GM21526 (cell line): ENCODE results near the gene COL27A1.

Experiments
- ATAC-seq: cut with Tn5 transposase; IDR thresholded peaks from one replicate; pipeline ENCODE4 v1.9.1; 2021; ENCODE audit warnings: moderate library complexity; ENCODE audit not compliant: unreplicated experiment, low FRiP score

Gene COL27A1

DNA sequence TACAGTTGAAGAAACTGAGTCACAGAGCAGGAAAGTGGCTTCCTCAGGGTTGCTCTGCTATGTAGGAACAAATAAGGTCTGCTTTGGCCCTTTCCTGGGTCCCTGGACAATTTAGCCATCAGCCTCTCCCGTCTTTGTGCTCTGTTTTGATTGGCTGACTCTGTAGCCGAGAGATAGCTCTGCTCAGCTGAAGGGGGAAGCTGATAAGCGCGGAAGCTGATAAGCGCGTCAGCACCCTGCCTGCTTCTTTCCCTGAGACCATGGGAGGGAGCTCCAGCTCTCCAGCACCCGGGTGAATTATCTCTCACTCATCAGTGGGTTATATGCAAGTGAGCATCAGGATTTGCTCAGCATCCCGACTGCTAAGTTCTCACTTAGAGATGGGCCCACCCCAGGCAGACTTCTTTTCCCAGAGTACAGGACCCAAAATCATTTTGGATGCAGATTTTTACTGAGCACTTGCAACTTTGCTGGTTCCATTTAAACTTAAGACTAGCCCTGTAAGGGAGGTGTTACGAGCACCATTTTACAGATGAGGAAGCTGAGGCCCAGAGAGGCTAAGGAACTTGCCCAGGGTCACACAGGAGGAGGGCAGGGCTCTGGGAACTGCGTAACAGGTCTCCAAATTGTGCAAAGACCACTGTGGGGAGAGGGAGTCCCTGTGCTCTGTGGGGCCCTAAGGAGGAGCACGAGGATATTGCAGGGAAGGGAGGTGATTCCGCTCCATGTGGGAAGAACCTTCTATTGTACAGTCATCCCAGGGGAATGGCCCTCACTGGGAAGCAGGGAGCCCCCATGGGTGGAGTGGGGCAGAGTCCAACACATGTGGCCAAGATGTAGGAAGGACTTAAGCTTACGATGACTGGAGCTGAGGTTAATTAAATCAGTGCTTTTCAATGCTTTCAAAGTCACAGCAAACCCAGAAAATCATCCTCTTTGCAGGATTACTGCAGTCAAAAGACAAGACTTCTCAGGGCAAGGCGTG is 83.8 kb downstream of the COL27A1 start:
- ATAC-seq = no peak

DNA sequence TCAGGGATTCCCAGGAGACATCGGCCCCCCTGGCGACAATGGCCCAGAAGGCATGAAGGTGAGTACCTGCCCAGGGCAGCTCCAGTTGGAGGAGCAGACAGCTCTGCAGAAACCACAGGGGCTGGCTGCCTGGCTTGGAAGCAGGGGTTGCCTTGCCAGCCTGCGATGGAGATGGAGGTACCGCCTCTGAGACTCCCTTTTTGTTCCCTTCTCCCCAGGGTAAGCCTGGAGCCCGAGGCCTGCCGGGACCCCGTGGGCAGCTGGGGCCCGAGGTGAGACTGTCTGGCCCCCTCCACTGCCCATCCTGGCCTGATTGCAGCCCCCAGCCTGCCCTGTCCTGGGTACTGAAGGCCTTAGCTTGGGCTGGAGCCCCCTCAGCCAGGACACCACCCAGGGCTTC is 84.9 kb downstream of the COL27A1 start:
- no peak for ATAC-seq

DNA sequence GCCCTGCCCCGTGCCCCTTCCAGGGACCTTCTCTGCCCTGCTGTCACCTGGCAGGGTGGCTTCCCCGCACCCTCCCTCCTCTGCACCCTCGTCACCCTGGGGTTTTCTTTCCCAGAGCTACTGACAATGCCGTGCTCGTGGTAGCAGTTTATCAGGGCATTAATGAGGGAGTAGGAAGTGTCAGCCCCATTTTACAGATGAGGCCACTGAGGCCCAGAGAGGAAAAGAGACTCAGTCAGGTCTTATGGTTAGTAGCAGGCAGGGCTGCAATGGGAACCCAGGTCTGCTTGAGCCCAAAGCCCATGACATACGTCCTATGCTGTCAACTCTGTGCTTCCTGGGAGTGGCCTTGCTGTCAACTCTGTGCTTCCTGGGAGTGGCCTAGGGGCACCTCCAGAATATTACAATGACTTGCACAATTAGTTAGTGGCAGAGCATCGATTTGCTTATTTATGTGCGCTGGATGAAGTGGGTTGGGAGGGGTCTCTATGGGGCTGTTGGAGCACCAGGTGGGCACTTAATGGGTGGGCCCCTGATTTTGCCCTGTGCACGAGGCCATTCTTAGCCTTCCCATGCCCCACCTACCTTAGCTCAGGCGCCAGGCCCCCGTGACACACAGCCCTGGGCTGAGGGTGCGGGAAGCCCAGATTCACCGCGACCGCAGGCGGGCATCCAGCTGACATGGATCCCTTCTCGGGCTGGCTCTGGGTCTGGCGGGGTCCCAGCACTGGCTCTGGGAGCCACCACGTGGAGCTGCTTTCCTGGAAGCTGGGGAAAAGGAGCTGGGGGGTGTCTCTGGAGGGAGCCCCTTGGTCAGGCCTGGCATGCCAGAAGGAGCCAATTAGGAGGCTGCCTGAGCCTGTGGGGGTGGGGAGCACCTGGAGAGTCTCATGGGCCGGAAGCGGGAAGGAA is 85.6 kb downstream of the COL27A1 start:
- ATAC-seq = no peak

DNA sequence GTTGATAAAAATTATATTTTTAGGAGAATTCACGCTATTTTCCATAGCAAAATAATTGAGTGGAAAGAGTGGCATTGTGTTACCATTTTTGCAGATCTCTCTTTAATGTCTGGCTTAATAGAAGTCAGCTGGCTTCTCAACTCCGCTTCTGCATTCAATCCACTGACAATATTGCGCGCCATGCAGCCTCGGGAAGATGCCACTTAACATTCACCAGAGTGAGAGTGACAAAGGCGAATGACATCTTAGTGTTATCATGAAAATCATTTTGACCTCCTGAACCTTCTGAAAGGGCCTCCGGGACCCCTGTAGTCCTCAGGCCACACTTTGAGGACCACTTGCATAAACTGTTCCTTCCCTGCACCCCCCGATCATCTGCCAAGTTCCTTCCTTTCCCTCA is 87.5 kb downstream of the COL27A1 start:
- no peak for ATAC-seq

DNA sequence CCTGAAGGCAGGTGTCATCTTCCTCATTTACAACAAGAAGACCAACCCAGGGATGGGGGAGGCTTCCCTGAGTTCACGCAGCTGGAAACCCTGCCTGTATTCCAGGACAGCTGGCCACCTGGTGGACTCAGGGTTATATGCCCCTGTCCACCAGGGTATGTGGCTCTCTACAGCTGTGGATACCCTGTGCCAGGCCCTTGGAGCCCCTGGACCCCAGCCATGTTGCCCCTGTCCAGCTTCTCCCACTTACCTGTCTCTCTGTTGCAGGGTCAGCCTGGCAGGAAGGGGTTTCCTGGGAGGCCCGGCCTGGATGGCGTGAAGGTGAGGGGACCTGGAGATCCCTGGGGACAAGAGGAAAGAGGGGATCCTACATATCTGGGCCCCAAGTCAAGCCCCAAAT is 87.9 kb downstream of the COL27A1 start:
- no peak for ATAC-seq

DNA sequence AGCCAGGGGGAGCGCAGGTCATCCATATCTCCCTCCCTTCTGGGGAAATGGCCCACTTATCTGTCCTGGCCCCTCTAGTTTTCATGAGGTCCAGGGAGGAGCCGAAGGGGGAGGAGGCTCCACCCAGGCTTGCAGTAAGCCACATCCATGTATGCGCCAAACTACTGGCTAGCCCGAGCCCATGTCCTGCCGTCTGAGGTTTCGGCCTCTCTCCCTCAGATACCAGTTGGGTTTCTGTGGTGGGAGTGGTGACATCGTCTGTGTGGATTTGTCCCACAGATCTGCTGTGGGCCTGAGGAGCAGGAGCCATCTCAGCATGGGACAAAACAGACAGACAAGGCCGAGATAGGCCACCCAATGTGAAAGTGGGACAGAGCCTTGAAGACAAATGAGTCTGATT is 89.2 kb downstream of the COL27A1 start:
- no peak for ATAC-seq

DNA sequence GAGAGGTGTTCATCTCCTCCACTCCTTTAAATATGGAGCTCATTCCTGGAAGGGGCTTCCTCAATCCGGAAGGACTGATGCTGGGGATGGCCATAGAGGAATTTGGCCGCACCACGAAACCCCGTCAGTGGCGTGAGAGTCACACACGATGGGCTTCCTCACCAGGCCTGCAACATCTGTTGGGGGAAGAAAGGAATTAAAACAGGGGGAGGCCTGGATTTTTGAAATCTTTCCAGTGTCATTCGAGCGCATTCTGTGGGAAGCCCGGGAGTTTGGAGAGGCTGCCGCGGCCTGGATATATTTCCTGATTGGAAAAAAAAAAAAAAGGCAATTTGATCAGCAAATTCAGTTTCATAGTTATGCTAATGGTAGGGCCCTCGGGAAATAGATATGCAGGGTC is 91.2 kb downstream of the COL27A1 start:
- no peak for ATAC-seq

DNA sequence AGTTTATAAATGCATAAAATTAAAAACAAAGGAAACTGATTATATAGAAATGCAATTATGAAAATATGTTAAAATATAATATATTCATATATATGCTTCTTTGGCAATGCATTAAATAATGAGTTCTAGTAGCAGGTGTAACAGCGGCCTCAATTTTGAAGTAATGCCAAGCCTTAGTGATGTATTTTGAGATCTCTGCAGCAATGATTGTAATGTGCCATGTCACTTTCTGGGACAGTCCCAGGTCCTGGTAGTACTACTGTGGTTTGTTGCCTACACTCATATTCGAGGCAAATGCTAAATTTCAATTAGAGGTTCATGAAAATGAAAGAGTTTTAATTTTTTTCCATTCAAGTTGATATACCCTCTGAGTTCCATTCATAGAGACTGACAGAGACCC is 91.7 kb downstream of the COL27A1 start:
- ATAC-seq = no peak

DNA sequence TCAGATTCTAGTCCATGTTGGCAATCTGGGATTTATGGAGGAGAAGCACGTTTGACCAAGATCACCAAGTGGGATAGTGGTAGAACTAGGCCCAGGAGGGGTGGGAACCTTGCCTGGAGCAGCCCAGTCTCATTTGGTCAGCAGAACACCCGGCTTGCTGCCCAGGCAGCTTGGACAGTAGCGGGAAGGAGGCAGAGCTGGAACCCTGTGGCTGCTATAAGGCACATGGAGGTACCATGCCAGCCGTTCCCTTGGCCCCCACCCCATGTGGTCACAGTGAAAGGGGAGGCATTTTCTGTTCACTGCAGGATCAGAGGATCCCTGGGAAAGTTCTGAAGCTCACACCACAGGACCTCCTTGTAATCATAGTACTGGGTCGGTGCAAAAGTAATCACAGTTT is 92.2 kb downstream of the COL27A1 start:
- ATAC-seq = no peak

DNA sequence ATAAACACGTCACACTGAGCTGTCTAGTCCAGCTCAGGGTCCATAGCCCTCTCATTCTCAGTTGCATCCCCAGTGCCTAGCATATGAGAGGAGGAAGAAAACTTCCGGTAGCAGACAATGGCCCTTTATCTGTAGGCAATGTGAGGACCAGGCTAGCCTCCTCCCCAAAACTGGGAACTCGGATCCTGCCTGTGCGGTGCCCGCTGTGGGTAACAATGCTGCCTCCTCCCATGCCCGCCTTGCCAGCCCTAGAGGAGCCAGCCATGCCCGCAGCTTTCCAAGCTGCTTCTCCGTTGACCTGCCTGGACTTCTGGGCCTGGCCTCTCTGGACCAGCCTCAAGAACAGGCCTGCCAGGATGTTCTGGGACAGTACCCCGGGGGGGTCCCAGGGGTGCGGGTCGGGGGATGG is 93.0 kb downstream of the COL27A1 start:
- ATAC-seq = no peak

DNA sequence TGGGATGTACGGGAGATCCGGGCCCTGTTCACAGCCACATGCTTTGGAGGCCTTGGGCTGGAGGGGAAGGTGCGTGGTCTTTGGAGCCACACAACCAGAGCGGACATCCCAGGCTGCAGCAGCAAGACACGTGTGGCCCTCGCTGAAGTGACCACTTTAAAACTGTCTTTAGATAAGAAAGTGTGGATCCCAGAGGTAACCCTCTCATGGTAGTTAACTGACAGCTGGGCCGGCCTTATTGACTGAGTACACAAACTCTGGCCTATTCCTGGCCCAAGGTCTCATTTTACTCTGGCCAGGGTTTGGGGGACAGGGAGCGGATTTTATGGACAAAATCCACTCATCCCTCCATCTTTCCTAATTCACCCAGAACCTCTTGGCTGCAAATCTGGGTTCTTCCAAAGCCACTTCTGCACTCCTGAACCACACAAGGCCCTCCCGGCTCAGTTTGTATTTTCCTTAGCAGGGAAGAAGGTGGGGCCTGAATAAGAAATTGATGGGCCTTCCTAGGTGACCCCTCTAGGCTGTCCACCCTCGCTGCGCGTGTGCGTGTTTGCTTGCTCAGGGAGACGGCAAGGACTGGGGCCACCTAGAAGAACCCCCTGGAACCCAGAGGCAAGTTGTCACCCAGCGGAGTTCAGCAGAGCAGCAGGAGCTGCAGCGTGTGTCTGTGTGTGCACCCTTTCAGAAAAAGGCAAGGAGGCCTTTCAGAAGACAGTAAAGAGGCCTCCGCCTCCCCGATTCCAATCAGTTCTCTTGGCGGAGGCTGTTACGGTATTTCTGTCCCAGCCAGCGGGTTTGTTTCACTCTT is 94.3 kb downstream of the COL27A1 start:
- ATAC-seq = no peak

DNA sequence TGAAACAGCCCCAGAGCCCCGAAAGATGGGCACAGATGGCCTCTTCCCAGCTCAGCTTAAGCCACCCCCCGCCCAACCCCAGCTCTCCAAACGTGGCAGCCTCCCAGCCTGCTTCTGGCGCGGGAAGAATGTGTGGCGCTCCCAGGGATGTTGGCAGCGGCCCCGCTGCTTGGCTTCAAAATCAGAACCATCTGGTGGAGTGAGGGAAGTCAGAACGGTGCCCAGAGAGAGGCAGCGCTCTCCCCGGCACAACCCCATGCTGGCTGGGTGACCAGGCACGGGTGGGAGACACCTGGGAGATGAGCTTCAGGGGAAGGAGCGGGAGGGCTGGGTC is 94.9 kb downstream of the COL27A1 start:
- no peak for ATAC-seq

DNA sequence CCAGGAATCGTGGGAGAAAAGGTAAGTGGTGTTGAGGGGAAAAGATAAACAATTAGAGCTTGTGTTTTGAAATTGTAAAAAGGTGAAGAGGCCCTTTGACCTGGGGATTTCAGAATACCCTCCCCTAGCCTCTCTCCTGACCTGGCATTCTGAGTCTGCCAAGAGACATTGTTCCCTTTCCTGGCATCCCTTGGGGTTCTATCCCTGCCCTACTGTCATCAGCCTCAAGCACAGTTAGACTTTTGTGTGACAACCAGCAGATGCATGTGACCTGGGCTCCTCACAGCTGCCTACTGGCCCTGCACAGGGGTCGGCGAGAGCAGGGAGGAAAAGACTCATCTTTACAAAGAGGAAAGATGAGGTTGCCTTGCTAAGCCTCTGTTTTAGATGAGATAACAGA is 95.3 kb downstream of the COL27A1 start:
- ATAC-seq = no peak

DNA sequence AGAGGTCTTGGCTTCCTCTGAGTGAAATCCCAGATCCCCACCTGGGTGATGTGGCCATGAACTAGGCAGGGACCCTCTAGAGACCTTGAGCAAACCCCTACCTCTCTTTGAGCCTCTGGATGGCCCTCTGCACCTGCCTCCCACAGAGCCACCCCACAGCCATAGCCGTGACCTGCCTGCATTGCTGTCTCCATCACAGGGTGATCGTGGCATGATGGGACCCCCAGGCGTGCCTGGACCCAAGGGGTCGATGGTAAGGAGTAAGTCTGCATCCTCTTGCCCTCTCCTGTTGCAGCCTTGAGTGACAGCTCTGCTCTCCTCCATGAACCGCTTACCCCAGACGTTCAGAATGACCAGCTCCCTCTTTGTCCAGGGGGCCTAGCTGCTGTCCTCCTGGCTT is 97.1 kb downstream of the COL27A1 start:
- no peak for ATAC-seq

DNA sequence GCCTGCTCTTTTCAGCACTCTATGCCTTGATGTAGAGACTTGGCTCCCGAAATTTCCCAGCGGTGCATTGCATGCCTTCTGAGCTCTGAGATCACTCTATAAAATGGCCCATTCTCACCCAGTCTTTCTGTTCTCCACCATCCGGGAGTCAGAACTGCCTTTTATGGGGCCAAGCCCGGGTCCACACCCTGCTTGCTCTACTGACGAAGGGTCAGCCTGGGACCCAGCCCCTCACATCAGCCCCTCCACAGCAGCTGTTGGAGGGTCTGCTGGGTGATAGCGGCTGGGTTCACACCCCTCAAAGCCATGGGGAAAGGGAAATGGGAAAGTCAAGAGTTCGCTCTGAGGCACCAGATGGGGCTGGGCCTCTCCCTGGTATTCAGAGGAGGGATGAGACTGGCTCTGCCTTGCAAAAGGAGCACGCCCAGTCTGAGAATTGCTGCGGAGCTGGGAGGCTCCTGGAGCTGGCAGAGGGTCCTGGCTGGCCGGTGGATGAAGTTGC is 101.5 kb downstream of the COL27A1 start:
- no peak for ATAC-seq

DNA sequence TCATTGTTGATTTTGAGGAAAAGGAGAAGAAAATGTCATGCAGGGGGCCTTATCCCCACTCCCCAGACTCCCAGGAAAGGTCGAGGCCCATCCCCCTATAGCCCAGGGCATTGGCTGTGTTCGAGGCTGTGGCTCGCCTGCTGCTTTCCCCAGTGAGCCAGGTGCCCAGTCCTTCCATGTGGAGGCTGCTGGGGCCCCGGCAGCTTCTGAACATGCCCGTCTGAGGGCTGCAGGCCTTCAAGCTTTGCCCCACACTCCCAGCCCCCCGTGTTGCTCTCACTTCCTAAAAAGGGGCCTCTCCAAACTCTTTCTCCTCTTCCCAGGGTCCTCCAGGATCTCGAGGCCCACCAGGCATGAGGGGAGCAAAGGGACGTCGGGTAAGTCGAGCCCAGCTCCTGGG is 102.9 kb downstream of the COL27A1 start:
- ATAC-seq = no peak

DNA sequence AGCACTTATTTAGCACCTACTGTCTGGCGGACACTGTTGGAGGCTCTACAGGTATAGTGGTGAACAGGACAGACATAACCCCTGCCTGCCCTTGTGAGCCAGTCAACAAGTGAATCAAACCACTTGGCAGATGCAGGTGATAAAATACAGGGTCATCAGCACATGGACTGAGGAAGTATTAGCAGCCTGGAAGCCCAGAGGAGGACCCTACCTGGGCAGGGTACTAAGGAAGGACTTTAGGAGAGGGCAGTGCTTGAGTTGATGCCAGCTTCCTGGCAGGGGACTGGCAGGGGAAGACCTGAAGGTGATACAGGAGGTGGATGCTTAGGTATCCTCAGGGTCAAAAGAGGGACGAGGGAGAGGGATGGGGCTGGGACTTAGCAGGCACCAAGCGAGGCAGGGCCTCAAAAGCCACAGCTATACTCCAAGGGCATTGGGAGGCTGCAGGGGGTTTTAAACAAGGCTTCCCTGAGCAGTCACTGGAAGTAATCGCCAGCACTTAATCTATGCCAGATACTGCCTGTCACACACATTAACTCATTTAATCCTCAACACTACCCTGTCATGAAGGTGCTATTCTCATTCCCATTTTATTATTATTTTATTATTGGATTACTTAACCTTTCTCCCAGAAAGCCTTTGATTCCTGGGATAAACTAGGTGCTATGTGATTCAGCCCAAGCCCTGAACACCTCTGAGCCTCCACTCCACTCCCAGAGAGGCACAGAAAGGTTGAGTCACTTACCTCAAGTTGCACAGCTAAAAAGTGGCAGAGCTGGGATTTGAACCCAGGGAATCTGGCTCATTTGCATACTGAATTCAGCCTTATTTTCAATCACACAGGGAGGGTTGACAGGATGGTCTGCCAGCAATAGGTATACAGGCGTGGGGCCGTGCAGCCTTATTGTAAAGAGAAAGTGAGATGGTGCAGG is 103.8 kb downstream of the COL27A1 start:
- ATAC-seq = no peak

DNA sequence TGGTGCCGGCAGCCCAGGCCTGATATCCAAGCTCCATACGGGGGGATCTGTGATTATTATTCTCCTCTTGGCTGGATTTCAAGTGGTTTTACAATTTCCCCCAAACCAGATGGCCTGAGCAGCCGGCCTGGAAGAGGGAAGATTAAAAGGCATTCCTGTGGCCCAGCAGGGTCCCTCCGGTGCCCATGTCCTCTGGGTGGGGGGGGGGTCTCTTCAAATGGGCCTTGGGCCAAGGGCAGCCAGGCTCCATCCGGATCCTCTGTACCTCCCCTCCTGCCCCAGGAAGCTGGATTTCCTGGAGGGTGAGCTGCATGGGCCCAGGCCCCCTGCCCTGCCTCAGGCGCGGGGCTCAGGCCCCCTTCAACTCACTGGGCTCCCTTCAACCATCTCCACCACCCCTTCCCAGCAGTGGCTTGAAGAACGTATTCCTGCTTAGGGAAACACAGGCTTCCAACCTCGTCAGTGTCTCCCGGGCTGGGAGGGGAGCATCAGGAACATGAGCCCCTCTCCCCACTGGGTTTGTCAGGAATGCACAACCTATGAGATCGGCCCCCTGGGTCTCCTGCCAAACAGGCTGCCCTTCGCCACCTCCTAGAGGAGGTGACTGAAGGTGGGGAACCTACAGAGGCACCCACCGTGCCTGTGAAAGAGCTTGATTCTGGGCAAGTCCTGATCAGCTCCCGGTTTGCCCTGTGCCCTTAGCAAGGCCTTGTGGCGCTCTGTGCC is 104.6 kb downstream of the COL27A1 start:
- ATAC-seq = no peak

DNA sequence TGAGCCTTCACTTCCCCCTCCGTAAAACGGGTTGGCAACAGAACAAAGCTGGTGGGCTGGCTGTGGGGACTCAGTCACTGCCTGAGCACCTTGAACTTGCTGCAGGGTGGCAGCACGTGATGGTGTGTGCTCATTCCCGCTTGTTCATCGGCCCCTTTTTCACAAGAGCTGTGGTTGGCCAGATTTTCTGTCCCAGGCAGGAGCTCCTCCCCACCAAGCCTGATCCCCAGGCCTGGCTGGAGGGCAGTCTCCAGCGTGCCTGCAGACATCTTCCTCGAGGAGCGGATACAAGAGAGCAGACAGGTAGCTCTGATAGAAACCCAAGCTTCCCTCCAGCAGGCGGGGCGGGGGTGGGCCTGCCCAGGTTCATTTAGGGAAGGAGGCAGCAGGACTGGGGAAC is 105.7 kb downstream of the COL27A1 start:
- no peak for ATAC-seq
